Measurements from ENCODE around the gene CBX6.

The CBX6 gene

DNA sequence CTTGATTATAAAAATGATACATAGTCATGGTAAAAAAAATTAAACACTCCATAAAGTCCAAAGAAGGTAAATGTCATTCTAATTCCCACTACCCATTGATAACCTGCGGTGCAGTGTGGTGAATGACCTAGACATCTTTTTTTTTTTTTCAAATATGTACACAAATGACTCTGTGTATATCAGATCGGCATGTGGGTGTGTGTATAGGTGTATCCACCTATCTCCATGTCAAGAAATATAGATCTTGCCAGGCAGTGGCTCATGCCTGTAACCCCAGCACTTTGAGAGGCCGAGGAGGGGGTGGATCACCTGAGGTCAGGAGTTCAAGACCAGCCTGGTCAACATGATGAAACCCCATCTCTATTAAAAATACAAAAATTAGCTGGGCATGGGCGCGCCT is 18.4 kb upstream of the CBX6 start:
- TF ChIP-seq, protein P1, sequence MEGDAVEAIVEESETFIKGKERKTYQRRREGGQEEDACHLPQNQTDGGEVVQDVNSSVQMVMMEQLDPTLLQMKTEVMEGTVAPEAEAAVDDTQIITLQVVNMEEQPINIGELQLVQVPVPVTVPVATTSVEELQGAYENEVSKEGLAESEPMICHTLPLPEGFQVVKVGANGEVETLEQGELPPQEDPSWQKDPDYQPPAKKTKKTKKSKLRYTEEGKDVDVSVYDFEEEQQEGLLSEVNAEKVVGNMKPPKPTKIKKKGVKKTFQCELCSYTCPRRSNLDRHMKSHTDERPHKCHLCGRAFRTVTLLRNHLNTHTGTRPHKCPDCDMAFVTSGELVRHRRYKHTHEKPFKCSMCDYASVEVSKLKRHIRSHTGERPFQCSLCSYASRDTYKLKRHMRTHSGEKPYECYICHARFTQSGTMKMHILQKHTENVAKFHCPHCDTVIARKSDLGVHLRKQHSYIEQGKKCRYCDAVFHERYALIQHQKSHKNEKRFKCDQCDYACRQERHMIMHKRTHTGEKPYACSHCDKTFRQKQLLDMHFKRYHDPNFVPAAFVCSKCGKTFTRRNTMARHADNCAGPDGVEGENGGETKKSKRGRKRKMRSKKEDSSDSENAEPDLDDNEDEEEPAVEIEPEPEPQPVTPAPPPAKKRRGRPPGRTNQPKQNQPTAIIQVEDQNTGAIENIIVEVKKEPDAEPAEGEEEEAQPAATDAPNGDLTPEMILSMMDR (IDR thresholded peaks at IDR 0.05; ENCODE audit: low read depth, low read length, missing control alignments), result no peak
- in situ Hi-C loops (cut with HindIII; ENCODE audit: low pct_ligation_motif_present, low sequenced_read_pairs), result no loop called here
- no peak for DNase-seq
- H3K4me3 ChIP-seq (ENCODE audit: low read depth, low read length), result no peak overlapping the region
- no peaks in the 10 kb centered on the region for H3K27me3 ChIP-seq (replicated peaks)
- no peaks in the 10 kb centered on the region for H3K36me3 ChIP-seq (replicated peaks)
- H3K27ac ChIP-seq, result no peak overlapping the region

DNA sequence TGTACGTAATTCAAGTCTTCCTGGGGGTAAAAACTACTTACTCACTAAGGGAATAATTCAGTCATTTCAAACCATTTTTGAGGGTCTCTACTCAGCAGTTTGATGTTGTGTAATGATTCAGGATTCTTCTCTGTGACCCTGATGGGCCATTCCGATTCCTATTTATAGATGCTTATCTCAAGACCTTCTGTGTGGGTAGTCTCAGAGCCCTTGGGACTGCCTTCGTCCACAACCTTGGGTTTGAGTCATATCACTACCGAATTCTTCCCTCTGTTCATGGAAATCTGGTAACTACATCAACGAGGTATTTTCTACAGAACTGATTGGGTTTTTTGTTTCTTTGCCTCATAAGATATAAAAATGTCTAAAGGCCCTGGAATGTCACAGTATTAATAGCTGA is 14.3 kb upstream of the CBX6 start:
- Histone ChIP-seq H3K4me3 (ENCODE audit: low read depth, low read length) (no peak overlapping the region), H3K27ac (no peak overlapping the region), H3K27me3 (replicated peaks) (no peaks in the 10 kb centered on the region), H3K36me3 (replicated peaks) (no peaks in the 10 kb centered on the region)
- TF ChIP-seq, protein P1 (IDR thresholded peaks at IDR 0.05; ENCODE audit: low read depth, low read length, missing control alignments), result no peak
- DNase-seq, result peak; percentile 48
- in situ Hi-C loops (cut with HindIII; ENCODE audit: low pct_ligation_motif_present, low sequenced_read_pairs), result no loop called here

DNA sequence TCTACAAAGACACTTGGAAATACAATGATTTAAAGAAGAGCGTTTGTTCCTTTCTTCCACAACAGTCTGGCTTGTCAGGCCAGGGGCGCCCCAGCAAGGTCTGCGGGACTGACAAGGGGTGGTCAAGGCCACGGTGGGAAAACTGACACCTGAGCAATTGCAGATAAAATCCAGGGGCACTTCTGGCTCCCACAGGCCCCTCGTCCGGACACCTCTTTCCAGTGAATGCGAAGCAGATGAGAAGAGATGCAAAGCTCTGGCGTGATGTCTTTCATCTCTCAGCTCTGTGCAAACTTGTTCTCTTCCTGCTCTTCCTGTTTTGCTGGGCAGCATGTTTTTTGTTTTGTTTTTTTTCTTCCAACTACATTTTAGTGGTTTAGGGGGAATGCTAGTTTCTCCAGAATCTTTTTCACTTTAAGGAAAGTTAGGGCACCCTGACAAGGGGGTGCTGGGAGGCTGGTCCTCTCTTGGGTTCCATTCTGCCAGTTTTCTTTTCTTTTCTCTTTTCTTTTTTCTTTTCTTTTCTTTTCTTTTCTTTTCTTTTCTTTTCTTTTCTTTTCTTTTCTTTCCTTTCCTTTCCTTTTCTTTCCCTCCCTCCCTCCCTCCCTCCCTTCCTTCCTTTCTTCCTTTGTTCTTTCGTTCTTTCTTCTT is 11.1 kb upstream of the CBX6 start:
- Histone ChIP-seq H3K4me3 (ENCODE audit: low read depth, low read length) (no peak overlapping the region), H3K36me3 (replicated peaks) (no peaks in the 10 kb centered on the region), H3K27ac (no peak overlapping the region), H3K27me3 (replicated peaks) (peaks cover 7% of the 10 kb centered on the region)
- in situ Hi-C loops (cut with HindIII; ENCODE audit: low pct_ligation_motif_present, low sequenced_read_pairs), result no loop called here
- TF ChIP-seq, protein P1 (IDR thresholded peaks at IDR 0.05; ENCODE audit: low read depth, low read length, missing control alignments), result no peak
- DNase-seq, result no peak

DNA sequence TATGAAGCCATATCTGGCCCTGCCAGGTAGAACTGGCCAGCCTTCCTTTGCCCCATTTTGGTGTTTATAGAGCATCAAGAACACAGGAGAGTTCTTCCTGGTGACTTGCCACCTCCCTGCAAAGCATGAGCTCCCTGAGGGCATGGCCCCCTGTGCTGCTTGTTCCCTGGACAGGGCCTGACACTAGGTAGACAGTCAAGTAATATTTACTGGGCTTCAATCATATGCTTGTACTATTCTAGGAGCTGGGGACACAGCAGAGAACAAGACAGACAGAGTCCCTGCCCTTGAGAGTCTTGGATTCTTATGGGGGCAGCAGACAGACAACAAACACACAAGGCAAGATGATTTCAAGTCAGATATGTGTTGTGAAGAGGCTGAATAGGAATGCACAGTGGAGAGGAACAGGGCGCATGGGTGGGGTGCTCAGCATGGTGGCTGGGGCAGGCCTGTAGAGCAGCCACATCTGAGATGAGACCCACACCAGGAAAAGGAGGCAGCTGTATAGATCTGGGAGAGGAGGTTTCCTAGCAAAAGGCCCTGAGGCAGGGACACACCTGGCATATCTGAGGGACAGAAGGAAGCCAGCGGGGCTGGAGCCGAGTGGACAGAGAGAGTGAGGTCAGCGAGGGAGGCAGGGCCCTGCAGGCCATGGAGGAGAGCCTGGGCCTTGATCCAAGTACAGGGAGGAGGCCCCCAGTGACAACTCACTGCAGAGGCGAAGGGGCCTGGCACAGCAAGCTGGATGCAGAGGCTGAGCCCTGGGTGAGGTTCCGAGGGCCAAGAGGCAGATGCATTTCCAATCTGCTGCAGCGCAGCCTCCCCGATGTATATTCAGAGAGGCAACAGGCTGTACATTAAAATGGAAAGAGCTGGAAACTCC is 10.2 kb upstream of the CBX6 start:
- H3K36me3 ChIP-seq (replicated peaks), result no peaks in the 10 kb centered on the region
- TF ChIP-seq, protein P1 (IDR thresholded peaks at IDR 0.05; ENCODE audit: low read depth, low read length, missing control alignments), result no peak
- H3K27me3 ChIP-seq (replicated peaks), result peaks cover 10% of the 10 kb centered on the region
- no peak for DNase-seq
- in situ Hi-C loops (cut with HindIII; ENCODE audit: low pct_ligation_motif_present, low sequenced_read_pairs), result no loop called here
- H3K4me3 ChIP-seq (ENCODE audit: low read depth, low read length), result no peak overlapping the region
- no peak overlapping the region for H3K27ac ChIP-seq

DNA sequence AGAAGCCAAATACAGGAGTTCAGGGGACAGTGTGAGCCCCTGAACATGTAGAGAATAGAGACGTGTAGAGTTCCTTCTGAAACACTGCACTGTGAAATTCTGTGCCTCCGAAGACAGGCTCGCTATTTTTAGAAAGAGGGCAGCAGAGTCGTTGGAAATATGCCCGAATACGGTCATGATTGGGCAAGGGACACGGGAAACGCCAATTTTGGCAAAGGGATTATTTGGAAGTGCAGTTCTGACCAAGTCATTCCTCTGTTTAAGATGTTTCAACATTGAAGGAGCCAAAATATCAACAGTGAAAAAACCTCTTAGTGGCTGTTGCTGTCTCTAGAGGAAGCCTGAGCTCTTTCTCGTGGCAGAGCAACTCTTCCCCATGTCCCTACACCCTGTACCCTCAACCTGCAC is 9.5 kb upstream of the CBX6 start:
- Histone ChIP-seq H3K27ac (no peak overlapping the region), H3K36me3 (replicated peaks) (no peaks in the 10 kb centered on the region), H3K4me3 (ENCODE audit: low read depth, low read length) (no peak overlapping the region), H3K27me3 (replicated peaks) (peaks cover 10% of the 10 kb centered on the region)
- DNase-seq, result no peak
- in situ Hi-C loops (cut with HindIII; ENCODE audit: low pct_ligation_motif_present, low sequenced_read_pairs), result no loop called here
- TF ChIP-seq, protein P1 (IDR thresholded peaks at IDR 0.05; ENCODE audit: low read depth, low read length, missing control alignments), result no peak

Data from brain microvascular endothelial cell (primary cell).